GM21825 (cell line): ENCODE results near the gene USP5.
A peak's percentile ranks its signal among the peaks of the same experiment; 100 is the strongest.

ENCODE experiments used
- ATAC-seq: cut with Tn5 transposase; IDR thresholded peaks from one replicate; pipeline ENCODE4 v1.9.1; 2021; ENCODE audit warnings: mild to moderate bottlenecking, moderate library complexity; ENCODE audit not compliant: unreplicated experiment

Gene USP5

DNA sequence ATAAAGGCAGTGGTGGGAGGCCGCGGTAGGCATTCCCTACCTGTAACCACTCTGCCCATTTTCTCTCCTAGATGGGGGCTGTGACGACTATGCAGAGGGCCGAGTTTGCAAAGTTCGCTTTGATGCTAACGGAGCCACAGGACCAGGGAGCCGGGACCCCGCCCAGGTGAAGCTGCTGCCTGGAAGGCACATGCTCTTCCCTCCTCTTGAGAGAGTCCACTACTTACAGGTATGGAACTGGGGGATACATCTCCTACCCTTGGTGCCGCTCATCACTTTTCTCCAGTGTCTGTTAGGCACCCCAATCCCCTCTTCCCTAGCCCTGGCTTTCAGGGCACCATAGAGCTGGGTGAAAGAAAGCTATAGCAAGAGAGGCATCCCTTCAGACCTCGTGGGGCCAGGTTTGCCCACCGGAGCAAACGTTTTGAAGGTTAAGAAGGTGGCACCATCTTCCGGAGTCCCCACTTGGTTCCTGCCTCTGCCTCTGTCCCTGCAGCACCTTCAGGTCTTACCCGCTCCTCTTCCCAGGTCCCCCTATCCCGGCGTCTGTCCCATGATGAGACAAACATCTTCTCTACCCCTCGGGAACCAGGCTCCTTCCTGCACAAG, 25.7 kb upstream of the USP5 start:
- ATAC-seq: no peak

DNA sequence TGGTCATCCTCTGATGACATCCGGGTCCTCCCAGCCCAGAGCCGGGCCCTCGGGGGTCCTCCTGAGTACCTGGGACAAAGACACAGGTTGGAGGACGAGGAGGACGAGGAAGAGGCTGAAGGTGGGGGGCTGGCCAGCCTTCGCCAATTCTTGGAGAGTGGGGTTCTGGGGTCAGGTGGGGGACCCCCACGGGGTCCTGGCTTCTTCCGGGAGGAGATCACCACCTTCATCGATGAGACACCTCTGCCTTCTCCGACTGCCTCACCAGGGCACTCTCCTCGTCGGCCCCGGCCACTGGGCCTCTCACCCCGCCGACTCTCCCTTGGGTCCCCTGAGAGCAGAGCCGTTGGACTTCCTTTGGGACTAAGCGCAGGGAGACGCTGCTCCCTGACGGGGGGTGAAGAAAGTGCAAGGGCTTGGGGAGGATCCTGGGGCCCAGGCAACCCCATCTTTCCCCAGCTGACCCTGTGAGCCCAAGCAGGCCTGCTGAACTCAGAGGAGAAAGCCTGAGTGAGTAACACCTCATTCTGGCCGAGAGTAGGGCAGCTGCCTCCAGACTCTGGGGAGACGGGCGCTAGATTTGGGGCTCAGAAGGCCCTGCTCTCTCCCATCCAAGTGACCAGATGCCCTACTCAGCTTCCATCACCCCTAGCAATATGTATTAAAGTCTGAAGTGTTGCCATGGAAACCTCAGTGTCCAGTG, 25.1 kb upstream of the USP5 start:
- ATAC-seq: no peak

DNA sequence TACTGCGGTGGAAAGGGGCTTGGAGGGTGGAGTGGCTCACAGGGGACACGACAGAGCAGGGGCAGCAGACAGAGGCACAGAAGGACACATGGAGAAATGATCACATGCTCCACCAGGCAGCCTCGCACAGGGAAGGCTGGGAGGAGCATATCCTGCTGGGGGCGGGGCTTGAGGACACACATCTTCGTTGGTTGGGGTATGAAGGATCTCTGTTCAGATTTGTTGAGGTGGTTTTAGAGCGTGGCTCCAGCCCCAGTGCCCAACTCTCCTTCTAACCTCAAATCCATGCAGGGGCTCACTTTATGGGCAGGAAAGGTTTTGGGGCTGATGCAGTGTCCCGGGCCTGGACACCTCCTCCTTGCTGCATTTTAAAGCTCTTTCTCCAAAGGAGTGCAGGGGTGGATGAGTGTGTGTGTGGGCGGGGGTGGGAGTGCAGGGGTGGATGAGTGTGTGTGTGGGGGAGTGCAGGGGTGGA, 24.5 kb upstream of the USP5 start:
- no peak for ATAC-seq

DNA sequence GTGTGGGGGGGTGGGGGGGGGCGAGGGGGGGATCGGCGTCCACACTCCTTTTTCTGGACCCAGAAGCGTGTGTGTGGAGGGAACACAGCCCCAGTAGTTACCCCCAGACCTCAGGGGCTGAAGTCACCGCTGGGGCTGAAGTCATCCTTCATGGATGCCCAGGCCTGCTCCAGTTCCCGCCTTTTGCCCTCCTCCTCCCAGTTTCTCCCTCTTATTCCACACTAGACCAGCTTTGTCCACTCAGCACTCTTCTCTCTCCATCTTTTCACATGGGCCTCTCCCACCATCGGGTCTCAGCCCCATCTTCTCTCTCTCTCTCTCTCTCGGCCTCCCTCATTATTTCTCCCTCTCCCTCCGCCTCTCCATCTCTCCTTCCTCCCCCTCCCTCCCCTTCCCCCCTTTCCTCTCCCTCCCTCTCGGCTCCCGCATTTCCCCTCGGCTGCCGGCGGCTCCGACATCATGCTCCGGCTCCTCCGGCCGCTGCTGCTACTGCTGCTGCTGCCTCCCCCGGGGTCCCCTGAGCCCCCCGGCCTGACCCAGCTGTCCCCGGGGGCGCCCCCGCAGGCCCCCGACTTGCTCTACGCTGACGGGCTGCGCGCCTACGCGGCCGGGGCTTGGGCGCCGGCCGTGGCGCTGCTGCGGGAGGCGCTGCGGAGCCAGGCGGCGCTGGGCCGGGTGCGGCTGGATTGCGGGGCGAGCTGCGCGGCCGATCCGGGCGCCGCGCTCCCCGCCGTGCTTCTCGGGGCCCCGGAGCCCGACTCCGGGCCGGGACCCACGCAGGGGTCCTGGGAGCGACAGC, 23.8 kb upstream of the USP5 start, which contains the start of gene P3H3:
Gene P3H3 (plus strand): TSS at position 426 of the 799 bp plus-strand sequence. CDS start 34 bp downstream, at position 460.
- ATAC-seq: no peak

DNA sequence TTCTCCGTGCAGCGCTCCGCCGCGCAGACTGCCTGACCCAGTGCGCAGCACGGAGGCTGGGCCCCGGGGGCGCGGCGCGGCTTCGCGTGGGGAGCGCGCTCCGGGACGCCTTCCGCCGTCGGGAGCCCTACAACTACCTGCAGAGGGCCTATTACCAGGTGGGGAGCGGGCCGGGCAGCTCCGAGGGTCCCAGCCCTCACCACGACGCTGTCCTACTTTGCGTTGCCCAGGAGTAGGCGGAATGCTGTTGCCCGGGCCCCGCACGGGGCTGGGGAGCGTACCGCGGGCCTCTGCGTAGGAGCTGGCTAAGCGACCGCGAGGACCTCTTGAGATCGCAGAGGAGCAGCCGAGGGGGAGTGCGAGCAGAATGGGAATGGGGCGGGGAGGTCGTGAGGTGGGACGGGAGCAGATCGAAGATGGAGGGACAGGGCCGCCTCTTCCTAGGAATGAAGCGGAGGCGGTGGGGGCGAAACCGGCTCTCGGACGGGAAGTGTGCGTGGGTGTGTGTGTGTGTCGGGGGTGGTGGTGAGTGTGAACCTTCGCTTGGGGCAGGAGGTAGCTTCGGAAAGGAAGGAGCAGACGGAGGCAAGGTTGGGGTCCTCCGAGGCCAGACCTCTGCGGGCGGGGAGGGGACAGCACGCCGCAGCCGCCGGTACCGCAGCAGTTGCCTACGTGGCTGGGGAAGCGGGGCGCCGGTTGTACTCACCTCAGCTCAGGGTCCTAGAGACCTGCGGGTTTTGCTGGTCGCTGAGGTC, 23.0 kb upstream of the USP5 start:
- ATAC-seq: no peak

DNA sequence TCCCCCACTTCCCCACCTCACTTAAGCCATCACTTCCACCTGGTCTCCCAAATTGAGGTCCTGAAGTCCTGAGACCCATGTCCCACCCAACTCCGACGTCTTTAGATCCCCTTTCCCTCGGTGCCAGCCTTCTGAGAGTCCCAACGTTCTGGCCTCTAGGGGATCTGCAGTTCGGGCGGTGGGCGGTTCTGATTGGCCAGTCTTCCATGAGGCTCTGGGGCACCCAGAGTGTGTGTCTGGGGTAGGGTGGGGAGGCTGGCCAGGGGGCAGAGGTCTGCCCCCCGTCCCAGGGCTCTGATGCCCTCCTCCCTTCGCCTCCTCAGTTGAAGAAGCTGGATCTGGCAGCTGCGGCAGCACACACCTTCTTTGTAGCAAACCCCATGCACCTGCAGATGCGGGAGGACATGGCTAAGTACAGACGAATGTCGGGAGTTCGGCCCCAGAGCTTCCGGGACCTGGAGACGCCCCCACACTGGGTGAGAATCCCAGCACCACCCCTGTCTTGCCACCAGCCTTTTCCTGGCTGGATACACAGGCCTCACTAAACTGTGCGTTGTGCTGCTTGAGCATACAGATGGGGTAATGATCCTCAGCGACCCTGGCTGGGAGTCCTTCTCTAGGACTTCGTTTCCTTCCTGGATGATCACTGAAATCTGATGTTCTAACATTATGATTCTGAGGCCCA, 22.3 kb upstream of the USP5 start:
- no peak for ATAC-seq

DNA sequence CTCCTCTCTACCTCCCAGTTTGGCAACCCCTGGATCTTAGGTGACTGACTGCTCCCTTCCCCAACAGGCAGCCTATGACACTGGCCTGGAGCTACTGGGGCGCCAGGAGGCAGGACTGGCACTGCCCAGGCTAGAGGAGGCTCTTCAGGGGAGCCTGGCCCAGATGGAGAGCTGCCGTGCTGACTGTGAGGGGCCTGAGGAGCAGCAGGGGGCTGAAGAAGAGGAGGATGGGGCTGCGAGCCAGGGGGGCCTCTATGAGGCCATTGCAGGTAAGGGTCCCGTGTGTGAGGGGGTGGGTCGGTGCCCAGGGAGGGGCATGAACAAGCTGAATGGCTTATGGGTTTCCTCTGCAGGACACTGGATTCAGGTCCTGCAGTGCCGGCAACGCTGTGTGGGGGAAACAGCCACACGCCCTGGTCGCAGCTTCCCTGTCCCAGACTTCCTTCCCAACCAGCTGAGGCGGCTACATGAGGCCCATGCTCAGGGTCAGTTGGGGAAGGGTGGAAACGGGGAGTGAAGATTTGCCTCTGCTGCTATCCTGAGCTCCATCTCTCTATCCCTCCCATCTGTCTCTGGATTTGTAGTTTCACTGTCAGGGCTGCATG, 21.6 kb upstream of the USP5 start:
- ATAC-seq: no peak

DNA sequence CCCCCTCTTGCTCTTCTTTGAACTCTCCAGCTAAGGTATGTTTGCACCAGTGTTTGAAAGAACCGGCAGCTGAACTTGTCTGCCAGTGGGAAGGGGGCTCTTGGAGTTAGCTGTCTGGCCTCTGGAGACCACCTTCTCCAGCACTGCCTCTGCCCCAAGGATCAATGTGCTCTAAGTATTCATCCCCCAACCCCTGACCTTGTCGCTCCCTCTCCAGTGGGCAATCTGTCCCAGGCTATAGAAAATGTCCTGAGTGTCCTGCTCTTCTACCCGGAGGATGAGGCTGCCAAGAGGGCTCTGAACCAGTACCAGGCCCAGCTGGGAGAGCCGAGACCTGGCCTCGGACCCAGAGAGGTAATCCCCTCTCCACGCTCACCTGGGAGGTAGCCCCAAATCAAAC, 21.0 kb upstream of the USP5 start:
- no peak for ATAC-seq

DNA sequence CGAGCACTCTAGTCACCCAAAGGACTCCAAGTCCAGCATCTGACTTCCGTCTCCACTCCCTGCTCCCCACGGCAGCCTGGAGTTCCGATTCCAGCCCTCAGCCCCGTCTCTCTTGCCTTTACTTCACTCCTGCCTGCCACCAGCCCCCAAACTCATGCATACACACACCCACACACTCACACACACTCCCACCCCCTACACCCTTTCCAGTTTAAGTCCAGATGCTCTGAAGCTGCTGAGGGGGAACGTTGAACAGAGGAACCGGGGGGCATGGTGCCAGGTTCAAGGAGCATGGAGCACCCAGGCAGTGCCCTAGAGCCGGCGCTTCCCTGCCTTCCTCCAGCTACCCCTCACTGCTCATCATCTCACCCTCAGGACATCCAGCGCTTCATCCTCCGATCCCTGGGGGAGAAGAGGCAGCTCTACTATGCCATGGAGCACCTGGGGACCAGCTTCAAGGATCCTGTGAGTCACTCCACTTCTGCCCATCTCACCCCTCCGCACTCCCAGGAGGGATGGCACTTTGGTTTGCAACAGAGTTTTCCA, 20.4 kb upstream of the USP5 start:
- no peak for ATAC-seq

DNA sequence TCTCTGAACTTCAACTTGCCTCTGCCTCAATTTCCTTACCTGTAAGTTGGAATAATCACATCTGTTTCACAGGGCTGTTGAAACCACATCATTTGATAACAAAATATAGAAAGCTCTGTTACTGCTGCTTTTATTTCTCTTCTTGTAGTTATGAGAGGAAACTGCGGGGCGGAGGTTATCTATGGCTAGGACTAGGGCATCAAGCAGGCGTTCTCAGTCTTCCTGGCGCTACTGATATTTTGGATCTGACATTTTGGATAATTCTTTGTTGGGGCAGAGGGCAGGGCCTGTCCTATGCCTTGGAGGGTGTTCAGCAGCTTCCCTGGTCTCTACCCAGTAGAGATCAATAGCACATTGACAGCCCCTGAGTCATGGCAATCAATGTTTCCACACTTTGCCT, 19.8 kb upstream of the USP5 start:
- no peak for ATAC-seq

DNA sequence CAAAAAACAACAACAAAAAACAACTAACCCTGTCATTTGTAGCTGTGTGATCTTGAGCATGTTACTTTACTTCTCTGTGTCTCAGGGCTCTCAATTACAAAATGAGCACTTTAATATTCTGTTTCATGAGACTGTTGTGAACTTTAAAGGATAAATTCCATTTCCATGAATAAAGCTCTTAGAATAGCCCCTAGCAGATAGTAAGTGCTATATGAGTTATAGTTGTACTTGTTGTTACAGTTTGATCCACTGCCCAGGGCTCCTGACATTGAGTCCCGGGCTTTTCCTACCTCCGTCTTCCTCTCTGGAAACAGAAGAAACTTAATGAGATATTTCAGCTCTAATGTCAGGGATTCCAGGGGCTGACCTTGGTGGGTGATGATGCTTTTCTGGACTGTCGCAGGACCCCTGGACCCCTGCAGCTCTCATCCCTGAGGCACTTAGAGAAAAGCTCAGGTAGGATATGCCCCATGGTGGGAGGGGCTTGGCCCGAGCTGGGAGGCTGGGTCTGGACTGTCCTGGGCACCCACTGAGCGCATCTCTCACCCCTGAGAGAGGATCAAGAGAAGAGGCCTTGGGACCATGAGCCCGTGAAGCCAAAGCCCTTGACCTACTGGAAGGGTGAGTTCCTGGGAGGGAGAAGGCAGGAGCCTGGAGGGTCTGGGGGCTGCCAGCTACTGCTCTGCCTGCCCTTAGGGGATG, 18.6 kb upstream of the USP5 start:
- no peak for ATAC-seq

DNA sequence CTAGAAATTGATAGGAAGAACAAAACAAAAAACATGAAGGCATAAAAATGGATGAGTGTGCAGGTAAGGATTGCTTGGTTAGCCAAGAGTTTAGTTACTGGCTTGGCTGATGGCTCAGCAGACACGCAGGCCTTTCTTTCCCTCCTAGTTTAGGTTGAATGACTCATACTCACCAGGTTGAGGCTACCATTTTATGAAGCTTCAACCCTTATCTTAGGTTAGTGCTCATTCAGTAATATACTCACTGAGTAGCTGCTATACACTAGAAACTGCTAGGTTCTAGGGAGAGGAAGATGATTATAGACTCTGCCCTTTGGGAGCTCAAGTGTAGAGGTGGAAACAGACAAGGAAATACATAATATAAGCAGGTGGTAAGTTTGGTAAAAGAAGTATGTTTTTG, 17.7 kb upstream of the USP5 start:
- no peak for ATAC-seq

DNA sequence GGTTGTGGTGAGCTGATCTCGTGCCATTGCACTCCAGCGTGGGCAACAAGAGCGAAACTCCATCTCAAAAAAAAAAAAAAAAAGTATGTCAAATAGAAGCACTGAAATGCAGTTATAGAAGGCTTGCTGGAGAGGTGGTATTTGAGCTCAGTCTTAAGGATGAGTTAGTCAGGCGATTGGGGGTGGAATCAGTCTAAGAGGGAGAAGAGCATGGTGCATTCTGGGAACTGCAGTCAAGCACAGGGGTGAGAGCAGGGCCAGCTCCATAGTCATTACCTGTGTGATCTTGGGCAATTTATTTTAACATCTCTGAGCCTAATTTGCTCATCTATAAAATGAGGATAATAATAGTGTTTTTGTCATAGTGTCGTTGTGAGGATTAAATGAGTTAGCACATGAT, 17.1 kb upstream of the USP5 start:
- ATAC-seq: no peak

DNA sequence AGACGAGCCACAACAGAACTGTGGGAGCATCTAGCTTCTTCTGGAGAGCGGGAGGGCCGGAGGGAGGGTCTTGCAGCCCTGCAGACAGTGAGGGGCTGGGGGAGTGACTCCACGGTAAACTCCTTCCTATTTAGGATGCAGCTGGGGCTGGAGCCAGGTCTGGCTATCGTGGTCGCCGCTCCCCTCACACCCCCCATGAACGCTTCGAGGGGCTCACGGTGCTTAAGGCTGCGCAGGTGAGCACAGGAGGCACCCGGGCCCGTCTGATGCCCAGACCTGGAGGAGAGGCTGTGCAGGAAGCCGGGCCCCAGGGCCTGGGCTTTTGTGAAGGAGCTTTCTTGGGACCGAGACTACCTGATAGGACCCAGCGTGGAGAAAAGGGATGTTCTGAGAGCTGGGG, 15.1 kb upstream of the USP5 start:
- ATAC-seq: no peak

DNA sequence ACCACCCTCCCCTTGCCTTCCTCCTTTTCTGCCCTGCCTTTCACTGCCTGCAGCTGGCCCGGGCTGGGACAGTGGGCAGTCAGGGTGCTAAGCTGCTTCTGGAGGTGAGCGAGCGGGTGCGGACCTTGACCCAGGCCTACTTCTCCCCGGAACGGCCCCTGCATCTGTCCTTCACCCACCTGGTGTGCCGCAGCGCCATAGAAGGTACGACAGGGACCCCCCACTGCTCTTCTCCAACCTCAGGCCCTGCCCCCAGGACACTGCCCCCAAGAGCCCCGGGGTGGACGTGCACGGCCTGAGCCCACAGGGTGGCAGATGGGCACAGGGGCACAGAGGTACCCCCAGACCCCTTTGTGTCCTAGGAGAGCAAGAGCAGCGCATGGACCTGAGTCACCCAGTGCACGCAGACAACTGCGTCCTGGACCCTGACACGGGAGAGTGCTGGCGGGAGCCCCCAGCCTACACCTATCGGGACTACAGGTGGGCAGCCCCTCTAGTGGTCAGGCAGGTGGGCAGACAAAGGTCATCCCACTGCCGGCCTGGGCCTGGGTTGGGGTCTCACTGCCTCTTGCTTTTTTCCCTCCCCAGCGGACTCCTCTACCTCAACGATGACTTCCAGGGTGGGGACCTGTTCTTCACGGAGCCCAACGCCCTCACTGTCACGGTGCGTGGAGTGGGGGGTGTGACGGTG, 14.4 kb upstream of the USP5 start:
- no peak for ATAC-seq

DNA sequence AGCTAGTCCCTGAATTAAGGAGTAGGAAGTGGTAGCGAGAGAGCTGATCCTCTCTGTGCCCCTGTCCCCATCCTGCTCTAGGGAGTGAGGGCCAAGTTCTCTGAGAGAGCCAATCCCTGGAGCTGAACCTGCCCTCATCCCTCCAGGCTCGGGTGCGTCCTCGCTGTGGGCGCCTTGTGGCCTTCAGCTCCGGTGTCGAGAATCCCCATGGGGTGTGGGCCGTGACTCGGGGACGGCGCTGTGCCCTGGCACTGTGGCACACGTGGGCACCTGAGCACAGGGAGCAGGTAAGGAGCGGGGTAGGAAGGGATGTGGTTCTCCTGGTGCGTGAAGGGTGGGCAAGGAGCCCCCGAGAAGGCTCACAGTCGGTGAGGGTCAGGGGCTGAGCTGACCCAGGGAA, 13.1 kb upstream of the USP5 start:
- ATAC-seq: no peak

DNA sequence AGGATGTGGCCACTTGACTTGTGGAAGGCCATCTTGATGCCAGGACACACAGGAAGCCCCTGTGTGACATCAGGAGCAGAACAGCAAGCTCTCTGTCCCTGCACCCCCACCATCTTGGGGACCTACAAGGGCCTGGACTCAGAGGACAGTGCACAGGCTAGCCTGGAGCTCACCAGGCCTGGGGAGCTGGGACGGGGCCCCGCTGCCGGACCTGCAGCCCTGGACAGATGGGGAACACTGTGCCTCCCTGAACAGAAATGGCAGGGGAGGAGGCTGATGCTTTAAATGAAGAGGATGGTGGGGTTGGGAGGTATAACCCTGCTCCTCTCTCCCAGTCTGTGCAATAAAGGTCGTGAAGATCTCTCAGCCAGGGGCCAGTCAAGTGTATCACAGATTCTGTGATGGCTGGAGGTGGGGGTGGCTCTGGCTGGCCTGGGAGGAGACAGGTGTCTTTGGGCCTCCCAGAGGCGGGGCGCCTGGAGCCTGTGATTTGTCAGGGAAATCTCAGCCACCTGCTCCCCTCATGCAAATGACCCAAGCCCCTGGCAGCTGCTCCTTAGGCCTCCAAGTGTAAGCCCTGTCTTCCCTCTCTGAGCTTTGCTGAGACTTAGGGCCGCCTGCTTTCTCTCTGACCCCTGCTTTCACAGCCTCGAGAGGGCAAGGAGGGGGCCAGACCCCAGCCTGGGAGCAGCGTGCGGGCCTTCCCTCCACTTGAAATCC, 12.3 kb upstream of the USP5 start:
- peak; percentile 62 for ATAC-seq

DNA sequence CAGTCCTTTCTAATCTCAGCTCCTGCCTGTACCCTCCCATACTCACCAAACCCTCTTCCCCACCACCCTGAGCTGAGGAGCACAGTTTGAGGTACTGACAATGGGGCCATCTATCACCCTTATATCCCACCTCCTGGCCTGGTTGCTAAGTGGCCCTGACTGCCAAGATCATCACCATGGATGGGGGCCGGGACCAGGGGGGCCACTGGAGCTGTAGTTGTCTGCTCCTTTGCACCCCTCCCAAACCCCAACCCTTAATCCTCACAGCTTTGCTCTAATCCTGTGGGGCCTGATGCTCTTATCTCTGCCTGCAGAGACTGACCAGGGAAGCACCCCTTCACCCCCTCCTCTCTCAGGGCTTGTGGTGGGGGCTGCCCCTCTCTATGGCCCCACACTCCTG, 11.6 kb upstream of the USP5 start:
- no peak for ATAC-seq
